GM19025 (cell line): Measurements from ENCODE around the gene SCUBE1.

ENCODE experiments used
- ATAC-seq: cut with Tn5 transposase; IDR thresholded peaks from one replicate; pipeline ENCODE4 v1.9.1; 2021; ENCODE audit warnings: mild to moderate bottlenecking, low read depth, moderate library complexity; ENCODE audit not compliant: unreplicated experiment

SCUBE1 gene

DNA sequence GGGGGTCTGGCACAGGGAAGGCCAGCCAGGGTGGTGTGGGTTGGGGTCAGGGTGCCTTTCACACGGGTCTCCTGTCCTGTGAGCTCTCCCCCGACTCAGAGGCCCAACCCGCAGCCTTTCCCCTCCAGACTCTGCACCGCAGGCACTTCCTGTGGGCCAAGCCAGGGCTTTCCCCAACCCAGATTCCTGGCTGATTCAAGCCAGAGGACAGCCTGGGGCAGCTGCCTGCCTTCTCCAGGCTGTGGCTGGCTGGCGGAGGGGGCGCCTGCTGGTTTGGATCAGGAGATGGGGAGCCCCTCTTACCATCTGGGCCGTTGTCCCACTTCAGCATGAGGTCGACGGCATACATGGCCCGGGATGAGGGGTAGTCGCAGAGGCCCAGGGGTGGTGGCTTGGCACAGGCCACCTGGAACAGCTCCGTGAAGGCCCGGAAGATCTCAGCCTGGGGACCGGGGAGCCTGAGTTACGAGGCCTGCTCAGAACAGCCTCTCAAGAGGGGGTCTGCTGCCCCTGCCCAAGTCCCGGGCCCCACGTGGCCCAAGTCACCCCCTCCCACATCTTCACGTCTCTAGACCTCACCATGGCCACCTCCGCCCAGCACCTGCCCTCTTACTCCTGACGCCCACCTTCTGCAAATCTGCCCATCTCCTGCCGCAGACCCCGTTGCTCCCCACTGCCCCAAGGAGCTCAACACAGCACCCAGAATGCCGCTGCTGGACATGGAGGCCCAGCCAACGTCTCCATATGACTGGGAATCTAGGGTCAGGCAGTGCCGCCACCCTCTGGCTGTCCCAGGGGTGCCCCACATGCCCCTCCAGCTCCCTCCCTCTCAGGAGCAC is 174.5 kb downstream of the SCUBE1 start:
- no peak for ATAC-seq

DNA sequence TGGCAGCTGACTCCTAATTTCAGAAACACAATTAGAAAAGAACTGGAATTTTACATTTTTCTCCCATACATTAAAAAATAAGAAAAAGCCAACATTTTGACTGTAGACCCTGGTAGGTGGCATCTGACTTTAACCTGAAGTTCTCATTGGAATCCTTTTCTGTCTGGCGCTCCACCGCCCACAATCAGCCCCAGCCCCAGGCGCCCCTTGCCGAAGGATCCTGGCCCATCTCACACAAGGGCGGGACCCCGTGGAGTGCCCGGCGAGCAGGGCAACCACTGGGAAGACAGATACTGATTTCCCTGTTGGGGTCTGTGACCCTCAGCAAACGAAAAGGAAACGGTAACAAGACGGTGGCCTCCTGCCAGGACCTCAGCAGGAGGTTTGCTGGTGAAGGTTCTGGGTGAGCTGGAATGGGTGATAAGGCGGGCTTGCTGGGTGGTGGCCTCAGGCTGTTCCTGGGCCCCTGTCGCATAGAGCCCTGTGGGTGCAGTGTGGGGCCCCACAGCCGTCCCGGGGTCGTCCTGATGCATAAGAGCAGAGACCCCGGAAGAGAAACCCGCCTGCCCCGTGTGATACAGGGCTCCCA is 176.1 kb downstream of the SCUBE1 start:
- ATAC-seq, result no peak

DNA sequence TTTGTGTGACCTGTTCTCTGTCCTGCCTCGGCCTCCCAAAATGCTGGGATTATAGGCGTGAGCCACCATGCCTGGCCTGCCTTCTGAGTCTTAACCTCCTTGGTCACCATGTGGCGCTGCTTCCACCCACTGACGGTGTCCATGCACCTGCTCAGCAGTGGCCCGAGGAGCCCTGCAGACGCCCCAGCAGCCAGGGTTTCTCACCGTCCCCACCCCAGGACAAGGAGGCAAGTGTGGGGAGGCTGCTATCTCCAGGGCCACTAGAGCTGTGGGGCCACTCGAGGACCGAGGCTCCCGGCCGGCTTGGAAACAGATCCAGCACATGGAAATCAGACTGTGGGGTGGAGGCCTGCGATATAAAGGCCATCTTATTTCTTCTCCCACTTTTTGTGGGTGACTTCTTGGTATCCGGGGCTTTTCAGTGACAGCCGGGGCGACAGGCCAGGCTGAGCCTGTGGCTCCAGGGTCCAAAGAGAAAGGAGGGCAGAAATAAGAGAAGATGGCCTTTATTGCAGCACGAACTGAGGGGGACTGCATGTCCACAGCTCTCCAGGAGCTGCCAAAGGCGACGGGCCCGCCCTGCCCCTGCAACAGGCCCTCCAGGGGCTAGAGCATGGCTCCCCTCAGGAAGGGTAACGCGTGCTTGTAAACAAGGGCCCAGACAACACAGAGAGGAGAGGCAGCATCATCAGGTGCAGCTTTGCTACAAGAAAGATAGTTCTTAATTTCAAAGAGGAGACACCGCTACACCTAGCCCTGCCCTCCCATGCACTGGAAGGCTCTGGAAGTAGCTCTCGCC is 176.8 kb downstream of the SCUBE1 start:
- no peak for ATAC-seq

DNA sequence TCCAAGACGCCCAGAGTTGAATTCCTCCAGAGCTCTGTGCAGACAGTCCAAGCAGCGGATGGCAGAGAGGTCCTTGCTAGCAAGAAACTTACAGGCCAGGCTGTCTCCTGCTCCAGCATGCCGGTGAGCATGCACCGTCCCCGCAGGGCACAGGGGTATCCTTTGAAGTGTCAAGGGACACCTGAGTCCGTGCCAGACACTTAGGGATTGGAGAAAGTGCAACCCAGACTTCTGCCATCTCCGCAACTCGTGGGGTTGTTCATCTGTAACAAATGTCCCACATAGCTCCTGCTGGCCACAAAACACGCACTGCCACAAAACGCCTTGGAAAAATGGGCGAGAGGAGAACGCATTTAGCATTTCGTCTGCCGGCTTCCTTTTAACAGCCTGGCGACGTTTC is 178.5 kb downstream of the SCUBE1 start:
- ATAC-seq, result no peak

DNA sequence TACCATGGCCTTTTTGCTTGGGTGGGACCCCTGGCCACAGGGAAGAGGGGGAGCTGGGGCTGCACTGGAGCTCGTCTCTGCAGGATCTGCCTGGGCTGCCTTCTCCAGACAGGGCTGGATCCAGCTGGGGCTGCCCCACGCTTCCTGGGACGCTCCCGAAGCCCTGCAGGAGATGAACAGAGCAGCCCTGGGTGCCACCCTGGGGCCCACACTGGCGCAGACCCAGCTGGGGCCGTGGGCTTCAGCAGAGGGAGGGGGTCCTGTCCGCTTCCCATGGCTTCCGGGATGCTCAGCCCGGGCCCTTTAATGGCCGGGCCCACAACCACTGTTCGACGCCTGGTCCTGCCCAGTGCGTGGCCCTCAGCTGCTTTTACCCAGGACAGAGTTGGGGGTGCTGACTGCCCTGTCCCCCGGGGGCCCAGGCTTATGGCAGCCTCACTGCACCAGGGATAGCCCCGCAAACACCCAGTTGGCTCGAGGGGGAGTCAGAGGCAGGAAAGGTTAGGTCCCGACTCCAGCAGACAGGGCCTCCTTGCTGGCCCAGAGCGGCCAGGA is 179.9 kb downstream of the SCUBE1 start:
- no peak for ATAC-seq

GRCh38 chr22:43162412-43163150 is 180.6 kb downstream of the SCUBE1 start:
- ATAC-seq, result no peak

GRCh38 chr22:43160497-43161126 is 182.6 kb downstream of the SCUBE1 start:
- ATAC-seq, result no peak

- no peak for ATAC-seq
Measured at GRCh38 chr22:43159484-43160178, 183.5 kb downstream of the SCUBE1 start.

GRCh38 chr22:43158778-43159483 is 184.2 kb downstream of the SCUBE1 start:
- ATAC-seq, result no peak

DNA sequence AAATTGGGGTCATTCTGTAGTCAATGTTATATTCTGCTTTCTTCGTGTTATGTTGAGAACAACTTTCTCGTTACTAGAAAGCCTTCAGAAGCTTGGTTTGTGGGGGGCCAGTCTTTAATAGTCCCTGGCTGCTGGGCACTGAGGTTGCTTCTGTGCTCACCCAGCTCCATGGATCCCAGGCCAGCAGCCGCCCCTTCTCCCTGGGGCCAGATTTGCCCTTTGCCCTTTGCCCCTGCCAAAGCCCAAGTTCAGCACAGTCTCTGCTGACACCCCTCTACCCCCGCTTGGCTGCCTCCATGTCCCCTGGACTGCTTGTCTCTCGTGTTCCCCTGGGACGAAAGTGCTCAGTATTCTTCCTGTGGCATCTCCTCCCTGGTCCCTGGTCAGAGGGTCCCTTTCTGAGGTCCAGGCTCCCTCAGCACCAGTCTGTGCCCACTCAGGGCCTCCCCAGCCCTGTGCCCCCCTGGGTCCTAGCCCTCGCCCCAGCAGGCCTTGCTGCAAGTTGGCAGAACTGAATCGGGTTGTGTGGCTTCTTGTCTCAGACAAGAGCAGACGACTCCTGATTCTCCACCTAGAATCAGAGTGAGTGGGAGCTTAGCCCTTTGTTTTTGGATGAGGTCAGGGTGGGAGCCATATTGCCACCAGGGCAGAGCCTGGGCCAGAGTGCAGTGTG is 185.2 kb downstream of the SCUBE1 start:
- no peak for ATAC-seq

GRCh38 chr22:43156413-43156812 is 186.8 kb downstream of the SCUBE1 start:
- ATAC-seq, result no peak

GRCh38 chr22:43155789-43156188 is 187.4 kb downstream of the SCUBE1 start:
- no peak for ATAC-seq

- ATAC-seq, result no peak
Measured at GRCh38 chr22:43154887-43155536, 188.2 kb downstream of the SCUBE1 start.

DNA sequence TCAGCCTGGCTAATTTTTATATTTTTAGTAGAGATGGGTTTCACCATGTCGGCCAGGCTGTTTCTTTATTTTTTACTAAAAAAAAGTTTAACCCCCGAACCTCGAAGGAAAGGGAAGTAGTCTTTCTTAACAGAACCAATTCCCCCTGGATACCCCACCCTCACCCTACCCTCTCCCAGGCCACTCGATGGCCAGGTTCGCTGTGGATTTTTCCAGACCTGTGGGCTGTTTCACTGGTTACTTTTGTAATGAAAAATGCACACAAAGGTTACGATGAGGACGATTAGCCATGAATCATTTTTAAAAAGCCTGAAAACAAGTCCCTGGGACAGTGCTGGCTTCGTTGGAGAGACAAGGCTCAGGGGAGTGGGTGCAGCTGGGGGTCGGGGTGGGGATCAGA is 189.3 kb downstream of the SCUBE1 start:
- ATAC-seq, result no peak

DNA sequence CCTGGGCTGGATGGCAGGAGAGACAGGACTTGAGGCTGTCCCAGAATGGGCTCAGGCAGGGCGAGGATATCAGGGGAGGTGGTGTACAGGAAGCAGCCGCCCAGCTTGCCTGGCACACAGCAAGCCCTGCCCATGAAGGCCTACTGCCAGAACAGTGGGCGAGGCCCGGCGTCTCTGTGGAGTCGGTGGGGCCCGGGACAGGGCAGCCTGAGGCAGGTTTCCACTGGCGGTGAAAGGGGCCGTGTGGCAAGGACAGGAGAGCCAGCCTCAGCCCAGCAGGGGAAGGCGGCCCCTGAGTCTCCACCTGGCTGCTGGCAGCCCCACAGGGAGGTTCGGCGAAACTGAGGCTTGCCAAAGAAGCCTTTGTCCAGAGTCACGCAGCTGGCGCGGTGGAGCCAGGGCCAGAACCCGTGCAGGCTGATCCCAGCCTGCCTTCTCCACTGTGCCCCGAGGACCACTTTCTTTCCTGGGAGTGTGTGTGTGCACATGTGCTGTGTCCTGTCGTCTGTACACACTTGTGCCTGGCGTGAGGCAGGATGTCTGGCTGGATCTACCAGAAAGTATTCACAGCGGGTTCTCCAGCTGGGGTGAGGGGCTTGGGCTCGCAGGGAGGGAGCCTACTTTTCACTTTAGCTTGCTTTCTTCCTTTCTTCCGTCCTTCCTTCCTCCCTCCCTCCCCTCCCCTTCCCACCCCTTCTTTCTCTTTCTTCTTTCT is 190.7 kb downstream of the SCUBE1 start:
- no peak for ATAC-seq

DNA sequence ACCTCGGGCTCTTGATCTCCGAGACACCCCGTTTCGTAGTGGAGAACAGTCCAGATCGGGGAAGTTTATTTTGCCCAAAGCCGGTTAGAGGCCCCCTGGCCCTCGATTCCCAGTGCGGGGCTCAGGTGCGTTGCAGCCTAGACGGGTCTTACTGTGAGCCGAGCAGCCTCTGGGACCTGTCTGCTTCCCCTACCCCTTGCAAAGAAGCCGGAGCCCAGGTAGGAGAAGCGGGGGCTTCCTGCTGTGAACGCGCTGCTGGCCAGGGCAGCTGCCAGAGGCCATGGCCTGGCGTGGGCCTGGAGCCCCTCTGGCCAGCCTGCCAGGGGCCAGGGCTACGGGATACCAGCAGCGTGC is 191.2 kb downstream of the SCUBE1 start:
- ATAC-seq, result no peak
